ENCODE measurements around the gene NUP93.

The NUP93 gene

DNA sequence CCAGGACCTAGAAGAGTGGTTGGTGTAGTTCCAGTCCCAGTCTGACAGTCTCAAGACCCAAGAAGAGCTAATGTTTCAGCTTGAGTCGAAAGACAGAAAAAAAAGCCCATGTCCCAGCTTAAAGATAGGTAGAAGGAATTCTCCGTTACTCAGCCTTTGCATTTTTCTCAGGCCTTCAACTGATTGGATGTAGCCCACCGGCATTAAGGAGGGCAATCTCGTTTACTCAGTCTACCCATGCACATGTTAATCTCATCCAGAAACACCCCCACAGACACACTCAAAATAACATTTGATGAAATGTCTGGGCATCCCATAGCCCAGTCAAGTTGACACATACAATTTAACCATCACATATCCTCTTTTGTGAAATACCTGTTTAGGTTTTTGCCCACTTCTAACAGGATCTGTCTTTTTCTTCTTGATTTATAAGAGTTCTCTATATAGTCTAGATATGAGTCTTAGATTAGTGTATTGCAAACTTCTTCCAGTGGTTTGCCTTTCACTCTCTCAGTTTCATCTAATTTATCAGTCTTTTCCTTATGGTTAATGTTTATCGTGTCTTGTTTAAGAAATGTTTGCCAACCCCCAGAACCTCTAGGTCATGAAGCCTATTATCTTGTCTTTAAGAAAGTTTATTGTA lies 7.6 kb upstream of the NUP93 start:
- CTCF ChIA-PET = interaction anchor here (0.5 to 1.2 kb wide), 2 partner anchors 46 to 366 kb away, joined by 6 read pairs; no protein-coding TSS in a partner anchor
- POLR2A ChIA-PET = no interaction called here
- no peak overlapping the region for H3K4me3 ChIP-seq (ENCODE audit: low read depth, low read length)
- no peak overlapping the region for H3K27ac ChIP-seq (ENCODE audit: extremely low read depth, low read depth, low read length)
- TF ChIP-seq ZNF416 (tag by site-specific recombination; IDR thresholded peaks at IDR 0.05) (0 out of 2 replicates have a peak, but pooled peaks have one; percentile 46), ZNF10 (tag by site-specific recombination; IDR thresholded peaks at IDR 0.05) (peak; percentile 72), ZNF585B (tag by site-specific recombination; IDR thresholded peaks at IDR 0.05) (no peak)
- no peaks in the 10 kb centered on the region for H3K36me3 ChIP-seq (ENCODE audit: control insufficient read depth in 2 of 2, insufficient read depth in 1 of 2, low read length in 2 of 2)
- no peaks in the 10 kb centered on the region for H3K4me1 ChIP-seq (ENCODE audit: control insufficient read depth, insufficient read depth, low read length)
- H3K9me3 ChIP-seq (ENCODE audit: control insufficient read depth, insufficient read depth, low read depth, low read length) = no peaks in the 10 kb centered on the region

DNA sequence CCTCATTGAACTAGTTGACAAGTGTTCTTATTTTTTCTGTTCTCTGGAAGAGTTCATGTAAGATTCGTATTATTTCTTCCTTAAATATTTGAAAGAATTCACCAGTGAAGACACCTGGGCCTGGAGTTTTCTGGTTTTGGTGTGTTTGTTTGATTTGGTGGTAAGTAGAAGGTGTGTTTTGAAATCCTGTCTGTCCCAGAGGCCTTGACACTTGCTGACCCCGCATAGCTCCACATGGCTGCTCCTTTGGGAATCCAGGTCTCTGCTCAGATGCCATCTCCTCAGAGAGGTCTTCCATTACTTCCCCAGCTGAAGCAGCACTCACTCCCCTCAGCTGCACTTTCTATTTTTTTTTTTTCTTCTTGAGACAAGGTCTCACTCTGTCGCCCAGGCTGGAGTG lies 5.7 kb upstream of the NUP93 start:
- H3K4me1 ChIP-seq (ENCODE audit: control insufficient read depth, insufficient read depth, low read length) = no peaks in the 10 kb centered on the region
- H3K9me3 ChIP-seq (ENCODE audit: control insufficient read depth, insufficient read depth, low read depth, low read length) = no peaks in the 10 kb centered on the region
- H3K4me3 ChIP-seq (ENCODE audit: low read depth, low read length) = no peak overlapping the region
- POLR2A ChIA-PET = no interaction called here
- no peak overlapping the region for H3K27ac ChIP-seq (ENCODE audit: extremely low read depth, low read depth, low read length)
- CTCF ChIA-PET = interaction anchor here (0.6 to 0.7 kb wide), 3 partner anchors 7 to 147 kb away, joined by 3 to 4 read pairs (median 3); no protein-coding TSS in a partner anchor
- no peaks in the 10 kb centered on the region for H3K36me3 ChIP-seq (ENCODE audit: control insufficient read depth in 2 of 2, insufficient read depth in 1 of 2, low read length in 2 of 2)
- TF ChIP-seq ZNF157 (tag by site-specific recombination; IDR thresholded peaks at IDR 0.05) (no peak), ZBTB21 (tag by site-specific recombination; IDR thresholded peaks at IDR 0.05) (no peak), SCRT1 (tag by site-specific recombination; IDR thresholded peaks at IDR 0.05; ENCODE audit: borderline replicate concordance) (no peak), ZNF530 (tag by site-specific recombination; IDR thresholded peaks at IDR 0.05; ENCODE audit: low read depth) (no peak), GLIS2 (tag by site-specific recombination; IDR thresholded peaks at IDR 0.05) (no peak), ZNF664 (tag by site-specific recombination; IDR thresholded peaks at IDR 0.05) (no peak), ZNF654 (tag by site-specific recombination; IDR thresholded peaks at IDR 0.05; ENCODE audit: low read depth) (no peak), ZNF791 (tag by site-specific recombination; IDR thresholded peaks at IDR 0.05) (no peak), ZNF302 (tag by site-specific recombination; IDR thresholded peaks at IDR 0.05; ENCODE audit: low read depth) (no peak), ZNF529 (tag by site-specific recombination; IDR thresholded peaks at IDR 0.05; ENCODE audit: insufficient replicate concordance) (no peak), ZNF473 (tag by site-specific recombination; IDR thresholded peaks at IDR 0.05) (no peak), ZNF10 (tag by site-specific recombination; IDR thresholded peaks at IDR 0.05) (no peak), ZNF48 (tag by site-specific recombination; IDR thresholded peaks at IDR 0.05) (no peak), ZNF37A (tag by site-specific recombination; IDR thresholded peaks at IDR 0.05) (no peak)
- TF ChIP-seq, protein P1, sequence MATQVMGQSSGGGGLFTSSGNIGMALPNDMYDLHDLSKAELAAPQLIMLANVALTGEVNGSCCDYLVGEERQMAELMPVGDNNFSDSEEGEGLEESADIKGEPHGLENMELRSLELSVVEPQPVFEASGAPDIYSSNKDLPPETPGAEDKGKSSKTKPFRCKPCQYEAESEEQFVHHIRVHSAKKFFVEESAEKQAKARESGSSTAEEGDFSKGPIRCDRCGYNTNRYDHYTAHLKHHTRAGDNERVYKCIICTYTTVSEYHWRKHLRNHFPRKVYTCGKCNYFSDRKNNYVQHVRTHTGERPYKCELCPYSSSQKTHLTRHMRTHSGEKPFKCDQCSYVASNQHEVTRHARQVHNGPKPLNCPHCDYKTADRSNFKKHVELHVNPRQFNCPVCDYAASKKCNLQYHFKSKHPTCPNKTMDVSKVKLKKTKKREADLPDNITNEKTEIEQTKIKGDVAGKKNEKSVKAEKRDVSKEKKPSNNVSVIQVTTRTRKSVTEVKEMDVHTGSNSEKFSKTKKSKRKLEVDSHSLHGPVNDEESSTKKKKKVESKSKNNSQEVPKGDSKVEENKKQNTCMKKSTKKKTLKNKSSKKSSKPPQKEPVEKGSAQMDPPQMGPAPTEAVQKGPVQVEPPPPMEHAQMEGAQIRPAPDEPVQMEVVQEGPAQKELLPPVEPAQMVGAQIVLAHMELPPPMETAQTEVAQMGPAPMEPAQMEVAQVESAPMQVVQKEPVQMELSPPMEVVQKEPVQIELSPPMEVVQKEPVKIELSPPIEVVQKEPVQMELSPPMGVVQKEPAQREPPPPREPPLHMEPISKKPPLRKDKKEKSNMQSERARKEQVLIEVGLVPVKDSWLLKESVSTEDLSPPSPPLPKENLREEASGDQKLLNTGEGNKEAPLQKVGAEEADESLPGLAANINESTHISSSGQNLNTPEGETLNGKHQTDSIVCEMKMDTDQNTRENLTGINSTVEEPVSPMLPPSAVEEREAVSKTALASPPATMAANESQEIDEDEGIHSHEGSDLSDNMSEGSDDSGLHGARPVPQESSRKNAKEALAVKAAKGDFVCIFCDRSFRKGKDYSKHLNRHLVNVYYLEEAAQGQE (tag by site-specific recombination; IDR thresholded peaks at IDR 0.05) = no peak
- TF ChIP-seq, protein P2, sequence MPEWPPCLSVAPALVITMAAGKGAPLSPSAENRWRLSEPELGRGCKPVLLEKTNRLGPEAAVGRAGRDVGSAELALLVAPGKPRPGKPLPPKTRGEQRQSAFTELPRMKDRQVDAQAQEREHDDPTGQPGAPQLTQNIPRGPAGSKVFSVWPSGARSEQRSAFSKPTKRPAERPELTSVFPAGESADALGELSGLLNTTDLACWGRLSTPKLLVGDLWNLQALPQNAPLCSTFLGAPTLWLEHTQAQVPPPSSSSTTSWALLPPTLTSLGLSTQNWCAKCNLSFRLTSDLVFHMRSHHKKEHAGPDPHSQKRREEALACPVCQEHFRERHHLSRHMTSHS (tag by site-specific recombination; IDR thresholded peaks at IDR 0.05) = no peak

DNA sequence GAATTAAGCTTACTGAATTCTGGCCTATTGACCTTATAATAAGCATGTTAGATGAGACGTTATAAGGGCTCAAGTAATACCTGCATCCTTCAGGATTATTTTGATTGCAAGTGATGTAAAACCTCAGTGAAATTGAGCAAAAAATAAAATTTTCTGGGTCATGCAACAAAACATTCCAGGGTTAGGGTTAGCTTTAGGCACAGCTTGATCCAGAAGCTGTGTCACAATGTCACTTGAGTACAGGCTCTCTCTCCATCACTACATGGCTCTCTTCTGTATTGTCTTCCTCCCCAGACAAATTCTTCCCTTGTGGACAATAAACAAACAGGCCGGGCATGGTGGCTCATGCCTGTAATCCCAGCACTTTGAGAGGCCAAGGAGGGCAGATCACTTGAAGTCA lies 3.6 kb upstream of the NUP93 start:
- H3K27ac ChIP-seq (ENCODE audit: extremely low read depth, low read depth, low read length) = no peak overlapping the region
- CTCF ChIA-PET = no interaction called here

More for the DNA sequence above, 3.6 kb upstream of the NUP93 start:
- Histone ChIP-seq H3K36me3 (ENCODE audit: control insufficient read depth in 2 of 2, insufficient read depth in 1 of 2, low read length in 2 of 2) (no peaks in the 10 kb centered on the region), H3K4me1 (ENCODE audit: control insufficient read depth, insufficient read depth, low read length) (peaks cover 3% of the 10 kb centered on the region; the same call in 1 of the 2 replicates), H3K4me3 (ENCODE audit: low read depth, low read length) (no peak overlapping the region), H3K9me3 (ENCODE audit: control insufficient read depth, insufficient read depth, low read depth, low read length) (no peaks in the 10 kb centered on the region)
- TF ChIP-seq ZNF169 (tag by site-specific recombination; IDR thresholded peaks at IDR 0.05) = no peak
- no peak for TF ChIP-seq ZNF623 (tag by site-specific recombination; IDR thresholded peaks at IDR 0.05)
- no peak for TF ChIP-seq GLIS1 (tag by site-specific recombination; IDR thresholded peaks at IDR 0.05)
- TF ChIP-seq YY2 (tag by site-specific recombination; IDR thresholded peaks at IDR 0.05) = no peak
- POLR2A ChIA-PET = no interaction called here

Measured in HEK293 (cell line).